Measurements from ENCODE around the gene SNED1. TPM values are rescaled to one million over a fixed set of nuclear protein-coding genes. Genes with fewer than 3 reads are reported as not detected.

SNED1 gene
- 12.5 and 18.5 TPM in 2 replicates for total RNA-seq
- 12.7 TPM for polyA plus RNA-seq (2012)

DNA sequence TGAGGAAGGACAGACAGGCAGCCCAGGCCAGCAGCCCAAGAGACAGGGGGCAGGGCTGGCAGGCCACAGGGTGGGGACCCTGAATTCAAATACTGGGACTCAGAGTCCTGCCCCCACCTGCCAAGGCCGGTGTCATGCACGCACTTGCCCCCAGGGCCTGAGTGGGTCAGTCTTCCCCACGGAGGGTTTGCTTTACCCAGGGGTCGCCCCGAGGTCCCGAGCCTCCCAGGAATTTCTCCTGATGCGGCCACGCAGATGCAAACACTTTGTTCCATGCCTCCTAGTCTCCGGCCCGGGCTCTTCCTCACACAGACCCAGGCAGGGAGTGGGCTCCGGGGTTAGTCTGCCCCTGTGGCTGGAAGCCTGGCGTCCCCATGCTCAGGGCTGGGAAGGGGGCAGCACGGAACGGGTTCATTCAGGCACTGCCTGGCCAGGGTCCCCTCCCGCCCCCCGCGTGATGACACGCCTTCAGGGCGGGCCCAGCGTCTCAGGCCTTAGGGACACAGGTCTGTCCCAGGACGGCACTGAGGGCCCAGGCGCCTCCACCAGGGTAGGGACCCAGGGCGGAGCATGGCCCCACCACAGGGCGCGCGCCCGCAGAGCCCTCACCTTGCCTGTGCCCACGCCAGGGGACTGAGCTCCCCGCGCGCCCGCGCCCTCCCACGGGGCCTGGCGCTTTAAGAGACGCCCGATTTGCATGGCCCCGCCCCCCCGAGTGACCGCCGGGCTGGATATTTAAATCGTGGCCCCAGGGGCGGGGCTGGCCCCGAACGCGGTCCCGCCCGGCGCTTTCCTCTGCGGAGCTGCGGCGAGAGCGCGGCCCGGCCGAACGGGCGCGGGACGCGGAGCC is at the start of gene SNED1:
TSS of gene SNED1 (plus strand) at position 763 of the 850 bp plus-strand sequence. CDS start 220 bp downstream, outside the sequence.
- peak; percentile 88 for DNase-seq (ENCODE audit: low read depth)

DNA sequence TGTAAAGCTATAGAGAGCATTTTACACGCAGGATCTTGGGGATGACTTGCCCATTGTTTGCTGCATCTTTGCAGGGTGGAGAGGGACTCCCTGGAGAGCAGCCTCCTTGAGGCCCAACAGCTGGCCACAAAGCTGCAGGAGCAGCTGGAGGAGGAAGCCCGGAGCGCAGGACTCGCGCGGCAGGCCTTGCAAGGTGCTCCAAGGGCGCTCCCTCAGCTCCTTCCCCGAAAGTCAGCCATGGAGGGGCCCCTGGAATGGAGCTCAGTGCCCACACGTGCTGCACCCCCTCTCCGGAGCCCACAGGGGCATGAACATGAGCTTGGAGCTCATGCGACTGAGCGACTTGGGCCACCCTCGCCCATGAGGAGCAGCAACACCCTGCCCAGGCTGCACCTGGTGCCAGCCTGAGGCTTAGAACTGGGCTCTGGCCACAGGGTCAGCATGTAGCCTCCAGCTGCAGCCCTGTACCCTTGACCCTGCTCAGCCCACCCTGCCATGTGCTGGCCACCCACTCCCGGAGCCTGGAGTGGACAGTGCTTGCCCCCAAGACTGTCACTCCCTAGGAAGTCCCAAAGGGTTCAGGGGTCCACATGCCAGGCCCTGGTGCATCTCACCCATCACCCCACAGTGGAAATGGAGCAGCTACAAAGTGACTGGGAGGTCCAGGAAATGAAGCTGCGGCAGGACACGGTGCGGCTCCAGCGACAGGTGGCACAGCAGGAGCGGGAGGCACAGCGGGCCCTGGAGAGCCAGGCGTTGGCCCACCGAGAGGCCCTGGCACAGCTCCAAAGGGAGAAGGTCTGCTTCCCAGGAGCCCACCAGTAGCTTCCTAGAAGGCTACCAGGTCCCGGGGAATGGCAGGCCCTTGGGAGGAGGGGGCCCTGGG is 49.3 kb upstream of the SNED1 start:
- no peak for DNase-seq (ENCODE audit: low read depth)

DNA sequence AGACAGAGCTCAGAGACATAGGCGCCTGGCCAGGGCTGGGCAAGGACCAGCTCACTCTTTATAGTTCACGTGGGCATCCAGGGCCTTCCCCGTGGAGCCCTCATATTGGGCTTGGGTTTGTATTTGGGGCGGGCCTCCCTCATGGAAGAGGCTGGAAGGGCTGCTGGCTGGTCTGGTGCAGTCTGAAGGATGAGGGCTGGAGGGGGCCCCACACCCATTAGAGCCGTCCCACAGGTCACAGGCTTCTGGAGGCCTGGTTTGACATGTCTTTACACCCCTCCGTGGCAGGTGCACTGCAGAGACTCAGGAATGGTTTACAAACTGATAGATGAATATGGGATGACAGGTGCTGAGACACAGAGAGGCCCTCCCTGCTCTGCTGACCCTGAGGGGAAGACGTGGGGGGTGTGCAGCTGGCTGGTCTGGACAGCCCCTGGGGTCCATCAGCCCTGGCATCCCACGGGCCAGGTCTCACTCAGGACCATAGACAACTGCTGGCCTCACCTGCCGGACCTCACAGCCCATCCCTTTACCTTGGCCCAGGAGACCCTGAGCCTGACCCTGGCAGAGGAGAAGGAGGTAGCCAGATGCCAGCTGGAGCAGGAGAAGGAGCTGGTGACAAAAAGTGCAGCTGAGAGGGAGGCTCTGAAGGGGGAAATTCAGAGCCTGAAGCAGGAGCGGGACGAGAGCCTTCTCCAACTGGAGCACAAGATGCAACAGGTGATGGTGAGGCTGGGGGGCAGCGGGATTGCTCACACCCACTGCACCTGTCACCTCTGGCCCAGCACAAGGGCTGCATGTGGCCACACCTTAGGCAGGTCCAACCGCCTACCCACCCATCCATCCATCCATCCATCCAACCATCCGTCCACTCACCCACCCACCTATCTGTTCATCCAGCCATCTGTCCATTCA is 48.4 kb upstream of the SNED1 start:
- no peak for DNase-seq (ENCODE audit: low read depth)

DNA sequence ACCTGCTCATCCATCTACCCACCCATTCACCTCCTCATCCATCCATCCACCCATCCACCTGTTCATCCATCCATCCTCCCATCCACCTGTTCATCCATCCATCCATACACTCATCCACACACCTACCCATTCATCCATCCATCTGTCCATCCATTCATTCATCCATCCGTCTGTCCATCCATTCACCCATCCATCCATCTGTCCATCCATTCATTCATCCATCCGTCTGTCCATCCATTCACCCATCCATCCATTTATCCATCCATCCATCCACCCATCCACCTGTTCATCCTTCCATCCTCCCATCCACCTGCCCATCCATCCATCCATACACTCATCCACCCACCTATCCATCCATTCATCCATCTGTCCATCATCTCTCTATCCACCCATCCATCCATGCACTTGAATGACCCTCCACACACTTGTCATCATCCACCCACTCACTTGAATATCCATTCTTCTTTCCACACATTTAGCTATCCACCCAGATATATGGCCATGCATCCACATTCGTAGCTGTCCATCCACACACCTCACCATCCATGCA is 47.3 kb upstream of the SNED1 start:
- no peak for DNase-seq (ENCODE audit: low read depth)

DNA sequence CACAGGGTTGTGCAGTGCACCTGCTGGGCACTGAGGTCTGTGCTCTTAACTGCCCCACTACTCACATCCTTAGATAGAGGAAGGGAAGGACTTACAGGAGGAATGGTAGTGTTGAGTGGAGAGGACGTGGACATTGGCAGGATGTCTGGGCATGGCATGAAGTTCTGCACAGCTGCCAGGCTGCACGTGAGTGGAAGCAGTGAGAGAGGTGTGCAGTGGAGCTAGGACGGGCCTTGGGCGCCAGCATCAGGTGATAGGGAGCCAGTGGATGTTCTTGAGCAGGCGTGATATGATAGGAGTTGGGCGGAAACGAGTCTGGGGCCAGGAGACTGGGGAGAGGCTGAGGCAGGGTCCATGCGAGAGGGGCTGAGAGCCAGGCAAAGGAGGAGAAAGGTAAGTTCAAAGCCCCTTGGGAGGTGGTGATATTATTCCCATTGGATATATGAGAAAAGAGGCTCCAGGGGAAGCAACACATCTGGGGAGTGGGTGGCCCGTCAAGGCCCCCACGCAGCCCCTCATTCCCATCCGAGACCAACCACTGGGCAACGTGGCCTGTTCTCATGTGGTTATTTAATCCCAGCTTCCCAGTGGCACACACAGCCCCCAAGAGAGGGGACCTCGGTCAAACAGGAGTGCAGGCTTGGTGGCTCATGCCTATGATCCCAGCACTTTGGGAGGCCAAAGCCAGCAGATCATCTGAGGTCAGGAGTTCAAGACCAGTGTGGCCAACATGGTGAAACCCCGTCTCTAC is 45.7 kb upstream of the SNED1 start:
- DNase-seq (ENCODE audit: low read depth), result no peak

DNA sequence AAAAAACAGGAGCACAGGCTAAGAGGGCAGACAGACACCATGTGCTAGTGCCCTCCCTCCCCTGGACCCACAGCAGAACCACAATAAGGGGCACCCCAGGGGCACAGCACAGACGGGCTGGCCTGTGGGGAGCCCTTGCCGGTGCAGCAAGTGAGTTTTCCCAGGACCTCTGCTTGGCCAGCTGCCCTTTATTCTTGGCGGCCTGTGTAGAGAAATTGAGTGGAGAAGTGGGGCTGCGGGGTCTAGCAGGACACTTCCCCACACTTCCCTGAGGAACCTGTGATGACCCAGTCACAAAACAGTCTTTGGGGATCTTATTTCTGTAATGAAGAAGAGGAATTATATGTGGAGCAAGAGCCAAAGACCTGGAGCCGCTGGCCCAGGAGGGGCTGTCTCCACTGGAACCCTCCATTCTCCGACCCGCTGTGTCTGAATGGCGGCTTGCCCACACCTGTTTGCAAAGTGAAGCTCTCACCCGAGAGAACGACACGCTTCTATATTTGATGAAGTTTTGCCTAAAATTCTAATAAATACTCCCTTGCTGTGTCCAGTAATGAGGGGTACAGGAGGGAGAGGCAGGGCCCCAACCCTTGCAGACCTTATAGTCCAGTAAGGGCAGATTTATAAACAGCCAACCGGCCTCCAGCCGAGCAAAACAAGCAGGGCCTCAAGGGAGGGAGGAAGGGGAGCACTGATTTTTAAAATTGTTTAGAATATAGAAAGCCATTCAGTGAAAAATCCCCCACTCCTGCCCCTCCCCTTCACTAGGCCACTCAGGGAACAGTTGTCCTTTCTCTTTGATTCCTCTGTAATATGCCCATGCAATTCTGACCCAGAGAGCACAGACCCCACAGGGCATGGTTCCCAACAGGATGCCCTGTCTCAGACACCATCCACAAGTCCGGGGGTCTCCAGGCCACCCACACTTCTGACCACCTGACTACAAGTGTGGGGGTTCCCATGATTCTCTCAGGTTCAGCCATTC is 44.7 kb upstream of the SNED1 start:
- no peak for DNase-seq (ENCODE audit: low read depth)

DNA sequence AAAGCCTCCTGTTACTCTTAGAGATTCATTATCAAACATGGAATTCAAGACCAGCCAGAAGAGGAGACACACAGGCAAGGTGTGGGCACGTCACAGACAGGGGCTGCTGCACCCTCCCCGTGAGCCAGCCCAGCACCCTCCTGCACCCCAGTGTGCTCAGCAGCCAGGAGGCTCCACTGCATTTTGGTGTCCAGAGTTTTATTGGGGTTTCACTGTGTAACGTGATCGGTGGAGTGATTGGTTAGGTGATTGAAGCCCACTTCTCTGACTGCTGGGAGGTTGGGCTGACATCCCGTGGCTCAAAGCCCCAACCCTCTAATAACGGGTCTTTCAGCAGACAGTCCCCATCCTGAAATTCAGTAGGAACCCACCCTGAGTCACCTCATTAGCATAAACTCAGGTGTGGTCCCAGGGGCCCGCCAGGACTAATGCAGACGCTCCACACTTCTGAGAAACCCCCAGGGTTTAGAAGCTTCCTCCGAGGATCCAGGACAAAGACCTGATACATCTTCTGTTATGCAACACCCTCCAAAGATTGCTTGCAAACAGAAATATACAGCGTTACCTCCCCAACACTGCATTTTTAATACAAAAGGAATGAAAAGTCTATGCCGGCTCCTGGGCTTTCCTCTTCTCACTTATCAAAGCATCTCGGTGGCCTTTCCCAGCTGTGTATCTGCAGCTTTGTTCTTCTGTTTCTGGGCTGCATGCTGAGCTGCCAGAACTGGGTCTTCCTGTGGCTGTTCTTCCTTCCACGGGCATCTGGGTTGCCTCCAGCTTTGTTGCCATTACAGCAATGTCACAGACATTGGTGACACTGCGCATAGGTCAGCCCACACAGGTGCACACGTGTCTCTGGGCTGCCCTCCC is 43.7 kb upstream of the SNED1 start:
- no peak for DNase-seq (ENCODE audit: low read depth)

DNA sequence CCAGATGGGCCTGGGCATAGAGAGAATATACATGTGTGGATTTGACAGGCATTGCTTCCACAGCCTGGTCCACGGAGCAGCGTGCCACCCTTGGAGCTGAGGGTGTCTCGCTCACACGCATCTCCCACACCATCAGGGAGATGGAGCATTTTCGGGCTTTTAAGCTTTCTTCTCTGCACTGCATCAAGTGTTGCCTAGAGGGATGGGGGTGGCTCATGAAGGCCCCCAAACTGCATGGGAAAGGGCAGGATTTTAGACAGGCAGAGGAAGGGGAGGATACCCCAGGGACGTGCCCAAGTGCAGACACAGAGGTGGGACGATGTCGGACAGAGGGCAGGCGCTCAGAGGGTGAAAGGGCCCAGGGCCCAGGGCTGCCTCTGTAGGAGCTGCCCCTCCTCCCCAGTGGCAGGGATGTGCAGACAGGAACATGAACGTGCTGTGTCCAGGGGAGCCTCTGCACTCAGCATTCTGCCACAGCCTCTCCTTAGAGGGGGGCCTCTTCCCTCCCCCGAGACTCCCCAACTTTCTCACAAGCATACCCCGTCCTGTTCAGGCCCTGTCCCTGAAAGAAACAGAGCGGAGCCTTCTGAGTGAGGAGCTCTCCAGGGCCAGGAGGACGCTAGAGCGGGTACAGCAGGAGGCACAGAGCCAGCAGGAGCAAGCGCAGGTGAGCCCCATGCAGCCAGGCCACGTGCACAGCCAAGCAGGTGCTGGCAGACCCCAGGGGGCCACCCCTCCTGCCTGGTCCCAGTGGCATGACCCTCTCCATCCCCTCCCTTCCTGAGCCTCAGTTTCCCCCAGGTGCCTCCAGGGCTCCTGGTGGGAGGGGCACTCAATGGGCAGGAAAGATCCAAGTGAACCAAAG is 42.9 kb upstream of the SNED1 start:
- no peak for DNase-seq (ENCODE audit: low read depth)

DNA sequence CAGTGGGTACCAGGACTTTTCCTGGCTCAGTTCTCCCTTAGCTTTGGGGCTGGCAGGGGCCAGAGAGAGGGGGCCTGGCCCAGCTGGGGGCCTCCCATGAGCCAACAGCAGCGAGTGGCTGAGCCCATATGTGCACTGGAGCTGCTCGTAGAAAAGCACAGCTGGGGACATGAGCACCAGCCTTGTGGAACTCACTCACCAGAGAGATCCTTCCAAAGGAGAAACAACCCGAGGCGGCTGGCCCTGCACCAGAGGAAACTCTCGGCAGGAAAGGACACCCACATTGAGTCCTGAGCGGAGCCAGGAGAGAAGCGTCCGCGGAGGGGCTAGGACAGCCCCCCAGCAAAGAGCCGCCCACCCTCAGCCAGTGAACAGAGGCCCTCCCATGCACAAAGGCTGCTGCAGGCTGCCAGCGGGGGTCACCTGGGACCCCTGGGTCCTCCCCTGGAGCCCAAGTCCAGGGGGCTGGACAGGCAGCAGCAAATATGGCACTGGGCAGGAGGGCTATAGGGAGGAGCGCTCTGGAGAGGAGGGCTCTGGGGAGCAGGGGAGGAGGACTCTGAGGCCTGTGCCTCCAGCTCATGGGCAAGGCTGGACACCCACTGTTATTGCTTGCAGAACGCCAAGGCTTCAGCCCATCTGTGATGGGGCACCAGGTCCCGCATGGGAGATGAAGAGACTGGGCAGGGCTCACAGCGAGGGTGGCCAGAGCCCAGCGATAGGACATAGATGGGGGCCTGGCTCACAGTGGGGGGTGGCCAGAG is 42.1 kb upstream of the SNED1 start:
- DNase-seq (ENCODE audit: low read depth), result no peak

DNA sequence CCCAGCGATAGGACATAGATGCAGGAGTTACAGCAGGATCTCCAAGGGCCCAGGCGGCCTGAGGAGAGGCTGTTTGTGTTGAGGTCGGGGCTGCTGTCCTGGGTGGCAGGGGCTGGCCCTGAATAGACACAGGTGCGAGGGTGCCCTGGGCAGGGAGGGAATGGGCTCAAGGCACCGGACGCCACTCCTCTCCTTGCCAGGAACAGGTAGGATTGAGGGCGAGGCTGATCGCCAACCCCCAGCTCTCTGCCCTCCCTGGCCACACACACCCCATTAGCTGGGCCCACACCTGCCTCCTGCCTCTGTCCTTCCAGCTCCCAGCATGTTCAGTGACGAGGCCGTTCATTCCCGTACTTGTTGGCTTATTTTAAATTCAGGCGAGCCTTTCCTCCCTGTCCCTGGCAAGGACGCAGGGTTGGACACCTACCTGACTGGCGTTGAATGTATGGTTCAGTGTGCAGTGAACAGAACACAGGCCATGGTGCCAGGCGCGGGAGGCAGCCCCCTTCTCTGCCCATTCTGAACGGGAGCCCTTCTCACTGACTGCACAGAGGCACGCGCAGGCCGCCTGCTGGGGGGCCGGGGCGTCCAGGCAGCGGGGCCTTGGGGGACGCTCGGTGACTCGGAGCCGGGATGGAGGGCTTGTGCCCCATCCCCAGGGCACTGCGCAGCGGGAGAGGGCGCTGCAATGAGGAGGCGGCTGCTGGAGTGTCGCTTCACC is 41.3 kb upstream of the SNED1 start:
- DNase-seq (ENCODE audit: low read depth), result no peak

DNA sequence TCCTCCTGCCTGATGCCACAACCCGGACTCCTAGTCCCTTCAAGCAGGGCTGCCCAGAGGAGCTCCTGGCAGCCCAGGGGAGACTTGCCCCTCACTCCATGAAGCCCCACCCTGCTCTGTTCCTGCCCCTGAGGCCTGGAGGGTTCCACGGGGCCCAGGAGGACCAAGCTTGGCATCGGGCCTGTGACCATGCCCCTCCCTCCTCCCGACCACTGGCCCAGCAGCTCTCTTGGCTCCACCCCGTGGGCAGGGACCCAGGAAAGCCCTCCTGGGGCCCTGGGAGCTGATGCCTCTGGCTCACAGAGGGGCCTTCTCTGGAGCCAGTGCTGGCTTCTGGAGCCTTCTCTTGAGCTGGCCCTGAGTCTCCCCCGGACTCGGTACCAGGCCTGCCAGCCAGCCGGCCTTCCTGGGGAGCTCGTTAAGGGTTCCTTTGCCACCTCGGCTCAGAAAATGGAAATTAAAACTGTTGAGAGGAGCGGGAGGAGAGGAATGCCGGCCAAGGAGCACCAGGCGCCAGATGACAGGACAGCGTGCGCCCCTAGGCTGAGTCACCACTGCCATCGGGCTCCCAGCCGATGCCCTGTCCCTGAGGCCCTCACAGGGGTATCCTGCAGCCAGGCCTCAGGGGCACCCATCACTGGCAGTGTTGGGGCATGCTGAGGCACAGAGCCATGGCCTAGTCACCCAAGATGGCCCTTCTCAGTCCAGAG is 40.6 kb upstream of the SNED1 start:
- DNase-seq (ENCODE audit: low read depth), result no peak

DNA sequence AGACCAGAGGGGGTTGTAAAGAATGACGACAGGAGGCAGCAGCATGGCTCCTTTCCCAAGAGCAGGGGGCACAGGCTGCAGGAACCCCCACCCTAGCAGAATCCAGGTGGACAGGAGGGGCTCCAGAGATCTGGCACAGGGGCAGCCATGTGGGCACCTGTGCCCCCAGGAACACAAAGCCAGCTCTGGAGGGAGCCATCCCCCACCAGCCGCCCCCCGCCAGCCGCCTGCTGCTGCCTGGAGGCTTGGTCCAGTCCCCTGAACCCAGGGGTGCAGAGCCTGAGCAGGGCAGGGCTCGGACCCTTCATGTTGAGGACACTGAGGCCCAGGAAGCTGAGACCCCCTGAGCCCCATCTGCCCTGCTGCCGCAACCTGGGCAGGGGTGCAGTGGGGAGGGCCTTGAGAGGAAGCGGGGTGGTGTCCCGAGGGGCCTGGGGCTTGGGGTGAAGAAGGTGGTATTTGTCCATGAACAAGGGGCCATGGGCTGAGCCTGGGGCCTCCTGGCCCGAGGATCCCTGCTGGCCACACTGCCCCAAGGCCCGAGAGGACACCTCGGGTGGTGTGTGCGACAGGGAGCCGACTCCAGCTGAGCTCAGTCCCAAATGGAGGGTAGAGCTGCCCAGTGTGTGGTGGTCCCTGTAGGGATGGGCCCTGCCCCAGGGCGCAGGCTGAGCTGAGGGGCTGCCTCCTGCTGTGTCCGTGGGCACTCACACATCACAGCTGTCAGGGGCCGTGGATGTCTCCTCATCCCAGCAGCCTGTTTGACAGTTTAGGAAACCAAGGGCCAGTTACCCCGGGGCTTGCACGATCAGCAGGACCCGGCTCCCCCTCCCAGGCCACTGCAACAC is 39.8 kb upstream of the SNED1 start:
- DNase-seq (ENCODE audit: low read depth), result no peak

DNA sequence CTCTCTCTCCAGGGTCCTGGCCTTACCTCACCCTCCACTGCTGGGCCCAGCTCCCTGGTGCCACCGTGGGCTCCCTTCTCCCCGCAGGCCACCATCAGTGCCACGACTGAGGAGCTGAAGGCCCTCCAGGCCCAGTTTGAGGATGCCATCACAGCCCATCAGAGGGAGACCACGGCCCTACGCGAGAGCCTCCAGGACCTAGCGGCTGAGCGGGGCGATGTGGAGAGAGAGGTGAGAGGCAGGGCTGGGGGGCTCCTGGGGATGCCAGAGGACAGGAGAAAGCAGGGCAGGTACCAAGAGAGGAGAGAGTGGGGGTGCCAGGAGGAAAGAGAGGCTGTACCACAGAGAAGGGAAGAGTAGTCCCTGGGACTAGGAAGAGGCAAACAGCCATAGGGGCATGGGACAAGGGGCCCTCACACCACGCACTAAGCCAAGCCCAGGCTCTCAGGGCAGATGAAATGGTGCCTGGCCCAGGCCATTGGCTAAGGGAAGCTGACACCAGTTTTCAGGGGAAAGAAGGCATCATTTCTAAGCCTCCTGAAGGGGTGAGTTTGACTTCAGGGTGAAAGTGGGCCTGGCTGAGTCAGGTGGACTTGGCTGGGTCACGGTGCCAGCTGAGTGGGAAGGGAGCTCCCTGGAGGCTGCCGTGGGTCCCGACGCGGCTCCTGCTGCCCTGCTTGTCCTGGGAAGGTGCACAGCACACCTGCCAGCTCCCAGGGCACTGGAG is 39.0 kb upstream of the SNED1 start:
- no peak for DNase-seq (ENCODE audit: low read depth)

All from myocyte (in vitro differentiated cells).